ENCODE results near the gene CTCFL.

The CTCFL gene

GRCh38 chr20:57470666-57471495, 54.1 kb downstream of the CTCFL start:
- no peak for DNase-seq (ENCODE audit: low read depth)
- no peak overlapping the region for H3K4me3 ChIP-seq (replicated peaks; ENCODE audit: low read depth, low read length)
- no peak for TF ChIP-seq CTCF (IDR thresholded peaks at IDR 0.05; ENCODE audit: low read length, missing control alignments)

- DNase-seq (ENCODE audit: low read depth): no peak
- no peak for TF ChIP-seq CTCF (IDR thresholded peaks at IDR 0.05; ENCODE audit: low read length, missing control alignments)
- no peak overlapping the region for H3K4me3 ChIP-seq (replicated peaks; ENCODE audit: low read depth, low read length)
These were observed 54.8 kb downstream of the CTCFL start for GRCh38 chr20:57470212-57470522.

- DNase-seq (ENCODE audit: low read depth): no peak
- no peak for TF ChIP-seq CTCF (IDR thresholded peaks at IDR 0.05; ENCODE audit: low read length, missing control alignments)
- no peak overlapping the region for H3K4me3 ChIP-seq (replicated peaks; ENCODE audit: low read depth, low read length)
These were observed 55.3 kb downstream of the CTCFL start for GRCh38 chr20:57469418-57470211.

- H3K4me3 ChIP-seq (replicated peaks; ENCODE audit: low read depth, low read length): no peak overlapping the region
- DNase-seq (ENCODE audit: low read depth): no peak
- TF ChIP-seq CTCF (IDR thresholded peaks at IDR 0.05; ENCODE audit: low read length, missing control alignments): no peak
These were observed 56.2 kb downstream of the CTCFL start for GRCh38 chr20:57468523-57469417.

GRCh38 chr20:57467742-57468141, 57.2 kb downstream of the CTCFL start:
- no peak for DNase-seq (ENCODE audit: low read depth)

More at GRCh38 chr20:57467742-57468141, 57.2 kb downstream of the CTCFL start:
- no peak for TF ChIP-seq CTCF (IDR thresholded peaks at IDR 0.05; ENCODE audit: low read length, missing control alignments)
- H3K4me3 ChIP-seq (replicated peaks; ENCODE audit: low read depth, low read length): no peak overlapping the region
